ENCODE results near the gene TTLL12. TPM values are rescaled to one million over a fixed set of nuclear protein-coding genes. Genes with fewer than 3 reads are reported as not detected.

TTLL12 gene
- total and polyA plus RNA-seq, 2 of the 8 experiments (the other 6 are each of a cell fraction or from before 2014, with no cell fraction given), result 101 to 124 TPM

DNA sequence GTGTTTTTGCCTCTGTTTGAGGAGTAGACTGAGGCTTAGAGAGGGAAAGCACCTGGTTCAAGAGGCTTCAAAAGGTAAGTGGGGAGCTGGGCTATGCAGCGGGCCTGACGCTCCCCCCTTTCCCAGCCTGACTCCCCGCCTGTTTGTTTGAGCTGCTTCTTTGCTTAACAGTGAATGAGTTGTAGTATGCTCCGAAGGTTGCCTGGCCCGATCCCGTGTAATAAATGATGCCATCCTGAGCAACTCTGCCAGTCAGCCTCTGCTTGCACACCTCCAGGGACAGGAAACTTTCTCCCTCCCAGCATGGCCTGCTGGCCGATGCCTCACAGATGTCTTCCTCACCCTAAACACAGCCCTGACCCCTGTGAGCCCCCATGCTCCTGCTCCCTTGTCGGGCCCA, 45.5 kb upstream of the TTLL12 start:
- Histone ChIP-seq H3K79me1 (ENCODE audit: low read depth, low read length) (no peaks in the 10 kb centered on the region), H2BK120ac (replicated peaks; ENCODE audit: low read depth, low read length) (no peak overlapping the region), H2BK20ac (ENCODE audit: low read length) (no peak overlapping the region), H3K4me1 (replicated peaks in 1 of 4; ENCODE audit: control insufficient read depth in 3 of 4, insufficient read depth in 4 of 4, low read length in 3 of 4) (peaks cover 0 to 9% (median 4%) of the 10 kb centered on the region in 4 experiments; a peak in 3 of 7 replicates), H2AK5ac (ENCODE audit: low read depth, low read length) (no peak overlapping the region), H2BK5ac (ENCODE audit: low read depth, low read length) (no peak overlapping the region), H3K27ac (ENCODE audit: low read depth, low read length) (no peak overlapping the region), H3K79me2 (ENCODE audit: control insufficient read depth in 1 of 2, insufficient read depth in 2 of 2, low read length in 2 of 2) (no peaks in the 10 kb centered on the region), H2AFZ (ENCODE audit: low read length) (no peak overlapping the region), H3K56ac (replicated peaks; ENCODE audit: insufficient read length, low read depth, low read length) (no peak overlapping the region), H3K4ac (replicated peaks; ENCODE audit: insufficient read length, low read depth, low read length) (no peak overlapping the region), H2BK15ac (ENCODE audit: low read length) (0 out of 2 replicates have a peak overlapping the region, but pooled peaks have one; percentile 8), H3K18ac (ENCODE audit: extremely low read depth, low read length) (no peak overlapping the region), H3K9me3 (ENCODE audit: insufficient read depth in 2 of 2, low read depth in 1 of 2, low read length in 1 of 2) (no peaks in the 10 kb centered on the region), H3K4me3 (ENCODE audit: extremely low read depth in 1 of 4, insufficient read depth in 2 of 4, low read depth in 3 of 4, low read length in 4 of 4) (no peak overlapping the region), H2BK12ac (ENCODE audit: low read depth, low read length) (no peak overlapping the region), H3K9ac (replicated peaks in 1 of 4; ENCODE audit: extremely low read depth in 1 of 4, low read depth in 3 of 4, low read length in 3 of 4) (no peak overlapping the region), H3K23me2 (ENCODE audit: low read depth, low read length) (no peaks in the 10 kb centered on the region), H4K91ac (replicated peaks; ENCODE audit: insufficient read length, low read length) (no peak overlapping the region), H3K14ac (ENCODE audit: insufficient read length) (no peak overlapping the region), H3K27me3 (replicated peaks in 1 of 4; ENCODE audit: control insufficient read depth in 3 of 4, extremely low read depth in 1 of 4, insufficient read depth in 3 of 4, low read length in 3 of 4) (no peaks in the 10 kb centered on the region), H3K36me3 (ENCODE audit: control insufficient read depth in 2 of 4, insufficient read depth in 4 of 4, low read length in 3 of 4) (no peaks in the 10 kb centered on the region), H4K5ac (ENCODE audit: insufficient read length, low read depth, low read length) (no peak overlapping the region), H3K23ac (ENCODE audit: insufficient read length) (no peak overlapping the region), H3K4me2 (ENCODE audit: insufficient read depth in 1 of 2, low read depth in 2 of 2, low read length in 2 of 2) (no peak overlapping the region), H4K20me1 (replicated peaks in 1 of 2; ENCODE audit: control insufficient read depth in 1 of 2, insufficient read depth in 2 of 2, low read length in 2 of 2) (no peaks in the 10 kb centered on the region), H4K8ac (ENCODE audit: extremely low read depth, insufficient read depth, low read length) (no peak overlapping the region)
- TF ChIP-seq SIX5 (IDR thresholded peaks at IDR 0.05; ENCODE audit: low read depth, low read length) (no peak), RNF2 (IDR thresholded peaks at IDR 0.05; ENCODE audit: borderline replicate concordance, low read depth, low read length, missing control alignments, poor library complexity, severe bottlenecking) (no peak), BCL11A (IDR thresholded peaks at IDR 0.05; ENCODE audit: low read depth in 2 of 2, low read length in 2 of 2) (no peak), SAP30 (IDR thresholded peaks at IDR 0.05; ENCODE audit: insufficient read depth, insufficient replicate concordance, low read length) (no peak), EP300 (IDR thresholded peaks at IDR 0.05; ENCODE audit: borderline replicate concordance in 1 of 2, low read depth in 2 of 2, low read length in 2 of 2) (no peak), ASH2L (IDR thresholded peaks at IDR 0.05; ENCODE audit: low read length) (no peak), NRF1 (IDR thresholded peaks at IDR 0.05; ENCODE audit: low read depth, low read length) (no peak), CREB1 (IDR thresholded peaks at IDR 0.05) (no peak), RXRA (IDR thresholded peaks at IDR 0.05; ENCODE audit: insufficient read depth, low read depth, low read length) (no peak), HDAC6 (IDR thresholded peaks at IDR 0.05; ENCODE audit: low read depth, low read length) (no peak), SRF (IDR thresholded peaks at IDR 0.05; ENCODE audit: low read depth, low read length) (no peak)
- TF ChIP-seq, protein P1, sequence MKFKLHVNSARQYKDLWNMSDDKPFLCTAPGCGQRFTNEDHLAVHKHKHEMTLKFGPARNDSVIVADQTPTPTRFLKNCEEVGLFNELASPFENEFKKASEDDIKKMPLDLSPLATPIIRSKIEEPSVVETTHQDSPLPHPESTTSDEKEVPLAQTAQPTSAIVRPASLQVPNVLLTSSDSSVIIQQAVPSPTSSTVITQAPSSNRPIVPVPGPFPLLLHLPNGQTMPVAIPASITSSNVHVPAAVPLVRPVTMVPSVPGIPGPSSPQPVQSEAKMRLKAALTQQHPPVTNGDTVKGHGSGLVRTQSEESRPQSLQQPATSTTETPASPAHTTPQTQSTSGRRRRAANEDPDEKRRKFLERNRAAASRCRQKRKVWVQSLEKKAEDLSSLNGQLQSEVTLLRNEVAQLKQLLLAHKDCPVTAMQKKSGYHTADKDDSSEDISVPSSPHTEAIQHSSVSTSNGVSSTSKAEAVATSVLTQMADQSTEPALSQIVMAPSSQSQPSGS (IDR thresholded peaks at IDR 0.05; ENCODE audit: low read length), result no peak
- DNase-seq (ENCODE audit: low read depth in 1 of 2, low spot score in 2 of 2), result no peak
- FAIRE-seq, result no peak
- CTCF ChIA-PET (ENCODE audit: partially characterized antibody), result interaction anchor here (0.7 to 26.8 kb wide), 23 partner anchors 10 to 510 kb away, joined by 3 to 388 read pairs (median 6); partner anchors contain the start of genes SCUBE1 and TTLL12
- 93% methylated on average over 8 of the region's 8 CpGs; no CpG with 5 or more reads in 1 of the 2 experiments for WGBS, 2 experiments (ENCODE audit: extremely low coverage in 1 of 2, insufficient coverage in 1 of 2, insufficient read length in 1 of 2, insufficient replicate concordance in 2 of 2, low coverage in 1 of 2, low lambda C conversion rate in 2 of 2, missing lambda C conversion rate in 1 of 2)
- POLR2A ChIA-PET (ENCODE audit: partially characterized antibody), result interaction anchor here (0.9 kb wide), 1 partner anchor 8 kb away, joined by 3 read pairs; no protein-coding TSS in a partner anchor
